H54 (cell line): ENCODE results near the gene PHLDB3.
"Not testable (repeated sequence)": the region's sequence is repeated elsewhere in the genome, so short reads cannot be mapped to it uniquely, and the experiment has no call there.

Experiments used
- DNase-seq: peaks from one replicate; pipeline ENCODE4 v3.0.0; 2011; ENCODE audit warnings: low spot score, mixed read lengths; ENCODE audit not compliant: insufficient read length
- FAIRE-seq: peaks from 3 replicates; lab custom pipeline; 2011; peaks lifted over from hg19 to GRCh38; lab: Jason Lieb, UNC
- POLR2A ChIP-seq: IDR thresholded peaks from 2 replicates; pipeline ENCODE4 v1.6.1; 2011; ENCODE audit warnings: low read depth, mild to moderate bottlenecking, low read length

PHLDB3 gene

DNA sequence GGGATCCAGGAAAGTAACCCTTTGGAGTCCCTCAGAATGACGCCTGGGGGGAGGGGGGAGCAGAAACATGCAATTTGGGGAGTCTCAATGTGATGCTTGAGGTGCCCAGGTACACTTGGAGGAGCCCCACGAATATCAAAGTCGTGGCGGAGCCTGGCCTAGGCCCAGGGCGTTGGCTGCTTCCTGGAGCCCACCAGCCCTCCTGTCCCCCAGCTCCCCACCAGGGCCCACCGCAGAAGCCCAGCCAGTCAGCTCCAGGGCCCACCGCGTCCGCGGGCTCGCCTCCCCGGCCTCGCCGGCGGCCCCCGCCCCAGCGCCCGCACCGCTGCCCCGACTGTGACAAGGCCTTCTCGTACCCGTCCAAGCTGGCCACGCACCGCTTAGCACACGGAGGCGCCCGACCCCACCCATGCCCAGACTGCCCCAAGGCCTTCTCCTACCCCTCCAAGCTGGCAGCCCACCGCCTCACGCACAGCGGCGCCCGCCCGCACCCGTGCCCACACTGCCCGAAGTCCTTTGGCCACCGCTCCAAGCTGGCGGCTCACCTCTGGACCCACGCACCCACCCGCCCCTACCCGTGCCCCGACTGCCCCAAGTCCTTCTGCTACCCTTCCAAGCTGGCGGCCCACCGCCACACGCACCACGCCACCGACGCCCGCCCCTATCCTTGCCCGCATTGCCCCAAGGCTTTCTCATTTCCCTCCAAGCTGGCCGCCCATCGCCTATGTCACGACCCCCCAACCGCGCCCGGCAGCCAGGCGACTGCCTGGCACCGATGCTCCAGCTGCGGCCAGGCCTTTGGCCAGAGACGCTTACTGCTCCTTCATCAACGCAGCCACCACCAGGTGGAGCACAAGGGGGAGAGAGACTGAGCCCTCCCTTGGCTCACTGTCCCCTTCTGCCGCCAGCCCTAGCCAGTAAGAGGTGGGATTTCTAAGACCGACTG is 30.5 kb upstream of the PHLDB3 start:
- DNase-seq (no peak), FAIRE-seq (no peak)
- TF ChIP-seq POLR2A, result no peak

GRCh38 chr19:43534305-43534815 is 29.8 kb upstream of the PHLDB3 start:
- DNase-seq (no peak), FAIRE-seq (no peak)
- no peak for TF ChIP-seq POLR2A

DNA sequence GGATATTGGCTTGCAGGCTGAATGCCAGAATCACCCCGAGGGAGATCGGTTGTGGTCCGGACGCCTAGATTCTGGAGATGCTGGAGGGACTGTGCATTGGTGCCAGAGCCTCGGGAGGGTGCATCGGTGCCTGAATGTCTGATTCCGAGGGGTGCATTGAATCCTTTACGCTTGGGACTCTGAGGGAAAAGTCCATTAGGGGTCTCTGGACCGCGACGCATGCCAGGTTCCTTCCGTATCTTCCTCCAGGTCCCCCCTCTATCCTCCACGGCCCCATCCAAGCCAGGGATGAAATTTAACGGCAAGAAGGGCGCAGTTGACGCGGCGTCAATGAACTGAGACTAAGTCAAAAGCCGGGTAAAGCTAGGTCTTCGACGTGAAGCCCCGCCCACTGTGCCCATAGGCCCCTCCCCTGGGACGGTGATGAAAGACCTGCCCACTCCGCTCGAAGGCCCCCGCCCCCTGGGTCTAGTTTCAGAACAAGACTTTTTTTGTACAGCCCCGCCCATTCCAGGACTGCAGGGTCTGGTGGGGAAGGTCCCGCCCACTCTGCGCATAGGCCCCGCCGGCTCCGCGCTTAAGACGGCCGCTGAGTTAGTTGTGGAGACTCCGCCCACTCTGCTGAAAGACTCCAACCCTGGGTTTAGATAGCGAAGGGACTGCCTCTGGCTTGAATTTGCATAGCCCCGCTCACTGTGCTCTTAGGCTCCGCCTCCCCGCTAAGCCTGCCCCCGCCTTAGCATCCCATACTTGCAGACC is 29.2 kb upstream of the PHLDB3 start:
- TF ChIP-seq POLR2A, result no peak
- peak; percentile 75 for FAIRE-seq
- DNase-seq, result peak; percentile 99

GRCh38 chr19:43532962-43533545 is 28.5 kb upstream of the PHLDB3 start, which contains the start of gene ZNF575:
Gene ZNF575 (plus strand): TSS chr19:43533188. CDS start chr19:43534423, 1,235 bp downstream.
- no peak for FAIRE-seq
- peak; percentile 94 for DNase-seq
- TF ChIP-seq POLR2A, result peak; percentile 43

DNA sequence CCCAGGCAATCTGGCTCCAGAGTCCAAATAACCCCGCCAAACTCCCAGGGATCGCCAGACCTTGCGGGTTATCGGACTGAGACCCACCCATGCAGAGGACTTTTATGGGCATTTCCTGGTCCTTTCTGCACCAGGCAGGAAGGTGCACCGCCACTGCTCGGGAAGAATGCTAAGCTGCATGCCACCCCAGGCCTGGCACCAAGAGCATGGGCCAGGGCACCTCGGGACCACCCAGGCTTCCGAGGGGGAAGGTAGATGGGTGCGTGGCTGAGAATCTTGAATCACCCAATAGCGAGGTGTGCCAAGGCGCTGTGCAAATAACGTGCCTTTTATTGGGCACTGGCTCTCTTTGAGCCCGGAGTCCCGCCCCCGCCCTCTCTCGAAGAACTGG is 28.0 kb upstream of the PHLDB3 start:
- FAIRE-seq (no peak), DNase-seq (peak; percentile 64)
- no peak for TF ChIP-seq POLR2A

DNA sequence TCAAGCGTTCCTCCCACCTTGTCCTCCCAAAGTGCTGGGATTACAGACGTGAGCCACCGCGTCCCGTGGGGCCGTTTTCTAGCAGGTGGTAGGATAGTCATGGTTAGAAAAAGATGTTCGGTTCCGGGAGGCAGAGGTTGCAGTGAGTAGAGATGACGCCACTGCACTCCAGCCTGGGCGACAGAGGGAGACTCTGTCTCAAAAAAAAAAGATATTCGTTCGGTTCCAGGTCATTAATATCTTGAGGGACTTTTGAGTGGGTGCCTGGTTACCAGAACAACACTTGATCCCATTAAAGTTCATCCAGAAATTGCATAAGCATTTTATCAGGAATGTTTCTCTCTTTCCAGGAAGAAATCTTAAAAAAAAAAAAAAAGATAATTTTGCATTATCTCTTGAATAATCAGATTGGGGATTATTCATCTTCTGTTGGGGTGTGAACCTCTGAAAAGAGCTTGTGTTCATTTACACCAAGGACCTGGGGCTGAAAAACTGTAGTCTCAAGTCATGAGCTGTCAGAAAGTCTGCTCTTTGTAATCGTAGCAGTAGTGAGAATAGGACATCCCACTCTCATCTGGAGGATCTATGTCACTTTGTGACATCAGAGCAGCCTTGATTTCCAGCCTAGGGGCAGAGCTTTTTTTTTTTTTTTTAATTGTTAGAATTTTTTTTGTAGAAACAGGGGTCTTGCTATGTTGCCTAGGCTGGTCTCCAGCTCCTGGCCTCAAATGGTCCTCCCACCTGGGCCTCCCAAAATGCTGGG is 23.5 kb upstream of the PHLDB3 start:
- no peak for FAIRE-seq

GRCh38 chr19:43526884-43527859 is 22.6 kb upstream of the PHLDB3 start, which contains the start of gene ETHE1:
Gene ETHE1 (minus strand): TSS chr19:43527201. CDS start chr19:43527177, 24 bp downstream.
- DNase-seq (peak; percentile 88), FAIRE-seq (no peak)
- TF ChIP-seq POLR2A, result peak; percentile 96

More for the DNA sequence above, 23.5 kb upstream of the PHLDB3 start:
- TF ChIP-seq POLR2A, result no peak
- no peak for DNase-seq

DNA sequence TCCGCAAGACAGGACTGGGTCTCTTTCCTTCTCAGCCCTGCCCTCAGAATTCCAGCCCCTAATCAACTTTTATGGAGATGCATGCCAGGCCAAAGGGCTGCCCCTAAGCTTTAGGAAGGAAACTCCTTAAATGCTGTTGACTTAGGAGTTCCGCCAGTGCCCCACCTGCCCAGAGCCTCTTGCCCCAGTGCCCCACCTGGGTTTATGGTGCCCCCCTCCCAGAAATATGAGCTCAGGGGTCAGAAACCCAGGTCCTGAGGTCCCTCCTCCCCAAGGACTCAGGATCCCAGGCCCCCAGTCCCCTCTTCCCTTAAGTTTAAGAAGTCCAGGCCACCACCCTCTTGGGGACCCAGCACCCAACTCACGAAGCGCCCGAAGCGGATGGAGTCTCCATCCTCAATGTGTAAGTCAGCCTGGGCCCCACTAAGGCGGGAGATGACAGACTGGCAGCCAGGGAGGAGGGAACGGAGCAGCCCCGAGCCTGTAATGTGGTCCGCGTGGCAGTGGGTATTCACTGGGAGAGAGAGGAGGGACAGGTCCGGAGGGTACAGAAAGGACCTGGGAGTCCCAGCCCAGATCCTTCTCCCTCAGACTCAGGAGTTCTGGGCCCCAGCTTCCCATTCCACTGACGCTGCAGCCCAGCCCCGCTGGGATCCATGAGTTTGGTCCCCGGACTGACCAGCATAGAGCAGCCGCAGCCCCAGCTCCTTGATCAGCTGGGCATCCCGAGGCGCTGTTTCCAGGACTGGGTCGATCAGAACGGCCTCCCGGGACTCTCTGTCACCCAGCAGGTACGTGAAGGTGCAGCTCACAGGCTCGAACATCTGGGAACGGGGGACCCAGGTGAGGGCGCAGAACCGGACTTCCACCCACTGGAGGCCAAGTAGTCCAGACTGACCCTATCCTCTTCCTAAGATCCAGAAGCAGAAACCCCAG is 21.6 kb upstream of the PHLDB3 start:
- TF ChIP-seq POLR2A, result no peak
- no peak for DNase-seq
- no peak for FAIRE-seq

DNA sequence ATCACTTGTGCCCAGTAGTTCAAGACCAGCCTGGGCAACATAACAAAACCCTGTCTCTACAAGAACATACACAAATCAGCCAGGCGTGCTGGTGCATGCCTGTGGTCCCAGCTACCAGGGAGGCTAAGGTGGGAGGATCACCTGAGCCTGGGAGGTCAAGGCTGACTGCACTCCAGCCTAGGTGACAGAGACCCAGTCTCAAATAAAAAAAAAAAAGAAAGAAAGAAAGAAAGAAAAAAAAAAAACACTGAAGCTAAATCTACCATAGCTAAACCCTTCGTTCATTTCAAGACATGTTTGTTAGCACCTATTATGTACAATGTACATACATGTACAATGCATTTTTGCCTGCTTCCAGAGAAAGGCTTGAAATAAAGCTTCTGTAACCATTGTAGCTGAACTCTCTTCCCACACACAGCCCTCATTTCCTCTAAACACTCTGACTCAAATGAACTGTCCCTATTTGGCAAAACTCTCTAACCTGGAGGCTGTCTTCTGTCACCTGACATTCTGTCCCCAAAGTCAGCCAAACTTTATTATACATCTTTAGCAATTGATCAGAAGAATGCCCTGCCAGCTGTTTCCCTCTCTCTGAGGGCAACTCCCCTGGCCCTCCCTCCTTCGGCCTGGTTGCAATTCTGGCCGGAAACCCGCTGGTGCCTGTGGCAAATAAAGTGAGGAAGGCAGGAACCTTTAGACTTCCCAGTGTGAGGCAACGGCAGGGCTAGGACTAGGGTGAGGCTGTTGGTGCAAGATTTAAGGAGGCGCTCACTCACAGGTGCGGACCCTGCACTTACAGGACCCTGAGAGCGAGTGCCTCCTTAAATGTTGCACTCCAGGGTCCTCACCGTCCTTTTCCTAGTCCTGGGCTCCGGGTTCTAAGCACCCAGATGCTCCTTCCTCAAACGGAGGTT is 20.6 kb upstream of the PHLDB3 start:
- FAIRE-seq, result peak; percentile 64
- no peak for TF ChIP-seq POLR2A
- peak; percentile 83 for DNase-seq

DNA sequence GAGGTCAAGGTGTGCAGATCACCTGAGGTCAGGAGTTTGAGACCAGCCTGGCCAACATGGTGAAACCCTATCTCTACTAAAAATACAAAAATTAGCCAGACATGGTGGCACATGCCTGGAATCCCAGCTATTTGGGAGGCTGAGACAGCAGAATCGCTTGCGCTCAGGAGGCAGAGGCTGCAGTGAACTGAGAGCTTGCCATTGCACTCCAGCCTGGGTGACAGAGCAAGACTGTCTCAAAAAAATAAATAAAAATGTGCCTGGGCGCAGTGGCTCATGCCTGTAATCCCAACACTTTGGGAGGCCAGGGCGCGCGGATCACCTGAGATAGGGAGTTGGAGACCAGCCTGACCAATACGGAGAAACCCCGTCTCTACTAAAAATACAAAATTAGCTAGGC is 19.1 kb upstream of the PHLDB3 start:
- DNase-seq, FAIRE-seq: not testable (repeated sequence)
